WTC11 (cell line): ENCODE measurements around the gene FOXI3. TPM values are rescaled to one million over a fixed set of nuclear protein-coding genes. Genes with fewer than 3 reads are reported as not detected.
A peak's percentile ranks its signal among the peaks of the same experiment; 100 is the strongest.

Source experiments
- ATAC-seq: fragments of 200-7000 bp; cut with Tn5 transposase; 2 replicates; pipeline ENCODE4 v1.10.0; 2021; ENCODE audit warnings: mild to moderate bottlenecking, moderate library complexity
- CTCF ChIA-PET: fragments of 300-600 bp; sonication (Branson Sonifier 250); formaldehyde crosslinking; loops from one replicate; lab custom pipeline; 2021; ENCODE audit warnings: antibody characterized with exemption; lab: Charles Lee
- POLR2A ChIA-PET: fragments of 350-600 bp; sonication (Branson Sonifier 250); formaldehyde crosslinking; loops from one replicate; lab custom pipeline; 2021; ENCODE audit warnings: antibody characterized with exemption; lab: Charles Lee
- DNase-seq: peaks from one replicate; pipeline ENCODE4 v3.0.0; 2021; ENCODE audit warnings: low spot score
- H3K27ac Mint-ChIP-seq: 2 replicates; pipeline ENCODE4 v1.8.0; 2021; ENCODE audit warnings: mixed read lengths
- H3K27me3 Mint-ChIP-seq: 2 replicates; pipeline ENCODE4 v1.8.0; 2021; ENCODE audit warnings: low read depth, mild to moderate bottlenecking, moderate library complexity, mixed read lengths
- H3K36me3 Mint-ChIP-seq: 2 replicates; pipeline ENCODE4 v1.8.0; 2021; ENCODE audit warnings: mixed read lengths
- H3K4me1 Mint-ChIP-seq: 2 replicates; pipeline ENCODE4 v1.8.0; 2022; ENCODE audit warnings: mixed read lengths
- H3K4me3 Mint-ChIP-seq: 2 replicates; pipeline ENCODE4 v1.8.0; 2021; ENCODE audit warnings: mild to moderate bottlenecking, moderate library complexity, mixed read lengths
- H3K9me3 Mint-ChIP-seq: 2 replicates; pipeline ENCODE4 v1.8.0; 2021; ENCODE audit warnings: mixed read lengths
- ATF1 ChIP-seq: sonication (generic); formaldehyde crosslinking; IDR thresholded peaks from 2 replicates; pipeline ENCODE4 v1.8.1; 2023; ENCODE audit warnings: mild to moderate bottlenecking, moderate library complexity, missing genetic modification reagents
- FOXK1 ChIP-seq: sonication (generic); formaldehyde crosslinking; IDR thresholded peaks from 2 replicates; pipeline ENCODE4 v1.8.0; 2022; ENCODE audit warnings: mild to moderate bottlenecking, moderate library complexity, missing genetic modification reagents
- KAT7 ChIP-seq: sonication (generic); formaldehyde crosslinking; IDR thresholded peaks from 2 replicates; pipeline ENCODE4 v1.8.1; 2023; ENCODE audit warnings: missing genetic modification reagents, mild to moderate bottlenecking, borderline replicate concordance
- MXD4 ChIP-seq: fragments of 250-450 bp; sonication (Bioruptor Pico); IDR thresholded peaks from 2 replicates; pipeline ENCODE4 v1.8.0; 2021; ENCODE audit warnings: mild to moderate bottlenecking, moderate library complexity, borderline replicate concordance
- ZNF121 ChIP-seq: sonication (generic); formaldehyde crosslinking; IDR thresholded peaks from 2 replicates; pipeline ENCODE4 v1.8.0; 2023; ENCODE audit warnings: missing genetic modification reagents
- ZNF396 ChIP-seq: fragments of 250-450 bp; sonication (Bioruptor Pico); IDR thresholded peaks from 2 replicates; pipeline ENCODE4 v1.8.0; 2021; ENCODE audit warnings: mild to moderate bottlenecking, moderate library complexity, borderline replicate concordance
- total RNA-seq: library from RNA; stranded (reverse); gene quantifications from 3 replicates; pipeline ENCODE4 v1.2.3, GENCODE V29; 2021
- TF ChIP-seq, protein P1 (sequence below): sonication (generic); formaldehyde crosslinking; IDR thresholded peaks from 2 replicates; pipeline ENCODE4 v1.8.0; 2023; ENCODE audit warnings: mild to moderate bottlenecking, missing genetic modification reagents
- TF ChIP-seq, protein P2 (sequence below): sonication (generic); formaldehyde crosslinking; IDR thresholded peaks from 2 replicates; pipeline ENCODE4 v1.8.1; 2023; ENCODE audit warnings: mild to moderate bottlenecking, missing genetic modification reagents, moderate library complexity

FOXI3 gene
- total RNA-seq, 1 experiment from 2014 or later = 13.5 TPM

- CTCF ChIA-PET = no interaction called here
- no peaks in the 10 kb centered on the region for H3K36me3 Mint-ChIP-seq
- POLR2A ChIA-PET = no interaction called here
- ATAC-seq = peak; percentile 67
- no peaks in the 10 kb centered on the region for H3K9me3 Mint-ChIP-seq
- 0 out of 2 replicates have a peak overlapping the region, but pooled peaks have one; percentile 8 for H3K27ac Mint-ChIP-seq
- no peaks in the 10 kb centered on the region for H3K27me3 Mint-ChIP-seq
- DNase-seq = no peak
- no peak overlapping the region for H3K4me3 Mint-ChIP-seq
- TF ChIP-seq ZNF121 (CRISPR knock-in tag) (no peak), FOXK1 (CRISPR knock-in tag) (no peak), ZNF396 (CRISPR knock-in tag) (no peak), MXD4 (no peak), ATF1 (CRISPR knock-in tag) (no peak), KAT7 (CRISPR knock-in tag) (no peak)
- TF ChIP-seq, protein P1, sequence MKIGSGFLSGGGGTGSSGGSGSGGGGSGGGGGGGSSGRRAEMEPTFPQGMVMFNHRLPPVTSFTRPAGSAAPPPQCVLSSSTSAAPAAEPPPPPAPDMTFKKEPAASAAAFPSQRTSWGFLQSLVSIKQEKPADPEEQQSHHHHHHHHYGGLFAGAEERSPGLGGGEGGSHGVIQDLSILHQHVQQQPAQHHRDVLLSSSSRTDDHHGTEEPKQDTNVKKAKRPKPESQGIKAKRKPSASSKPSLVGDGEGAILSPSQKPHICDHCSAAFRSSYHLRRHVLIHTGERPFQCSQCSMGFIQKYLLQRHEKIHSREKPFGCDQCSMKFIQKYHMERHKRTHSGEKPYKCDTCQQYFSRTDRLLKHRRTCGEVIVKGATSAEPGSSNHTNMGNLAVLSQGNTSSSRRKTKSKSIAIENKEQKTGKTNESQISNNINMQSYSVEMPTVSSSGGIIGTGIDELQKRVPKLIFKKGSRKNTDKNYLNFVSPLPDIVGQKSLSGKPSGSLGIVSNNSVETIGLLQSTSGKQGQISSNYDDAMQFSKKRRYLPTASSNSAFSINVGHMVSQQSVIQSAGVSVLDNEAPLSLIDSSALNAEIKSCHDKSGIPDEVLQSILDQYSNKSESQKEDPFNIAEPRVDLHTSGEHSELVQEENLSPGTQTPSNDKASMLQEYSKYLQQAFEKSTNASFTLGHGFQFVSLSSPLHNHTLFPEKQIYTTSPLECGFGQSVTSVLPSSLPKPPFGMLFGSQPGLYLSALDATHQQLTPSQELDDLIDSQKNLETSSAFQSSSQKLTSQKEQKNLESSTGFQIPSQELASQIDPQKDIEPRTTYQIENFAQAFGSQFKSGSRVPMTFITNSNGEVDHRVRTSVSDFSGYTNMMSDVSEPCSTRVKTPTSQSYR (CRISPR knock-in tag) = no peak
- TF ChIP-seq, protein P2, sequence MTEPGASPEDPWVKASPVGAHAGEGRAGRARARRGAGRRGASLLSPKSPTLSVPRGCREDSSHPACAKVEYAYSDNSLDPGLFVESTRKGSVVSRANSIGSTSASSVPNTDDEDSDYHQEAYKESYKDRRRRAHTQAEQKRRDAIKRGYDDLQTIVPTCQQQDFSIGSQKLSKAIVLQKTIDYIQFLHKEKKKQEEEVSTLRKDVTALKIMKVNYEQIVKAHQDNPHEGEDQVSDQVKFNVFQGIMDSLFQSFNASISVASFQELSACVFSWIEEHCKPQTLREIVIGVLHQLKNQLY (CRISPR knock-in tag) = no peak
- TF ChIP-seq, all 79 proteins: peak for 0
- peaks cover 10% of the 10 kb centered on the region for H3K4me1 Mint-ChIP-seq
Measured at GRCh38 chr2:88398180-88398579, 54.3 kb downstream of the FOXI3 start.

Other genes with a start within 250 kb of the FOXI3 start
- 14.6 to 20.8 TPM (median 16.3 TPM) in 3 replicates for gene EIF2AK3, start 174.8 kb upstream of the FOXI3 start, total RNA-seq
- gene RPIA, start 239.0 kb upstream of the FOXI3 start, total RNA-seq = 21.8 to 23.4 TPM (median 23.4 TPM) in 3 replicates